SK-N-SH treated with all-trans-retinoic acid at 6 μM for 48 hours (cell line): ENCODE measurements around the gene ATP12A.

ENCODE experiments used
- ATAC-seq: fragments of 200-7000 bp; cut with Tn5 transposase; 3 replicates; pipeline ENCODE4 v1.9.1; 2020; ENCODE audit warnings: mild to moderate bottlenecking, moderate library complexity
- BACH2 ChIP-seq: fragments of 250-450 bp; sonication (Bioruptor Pico); IDR thresholded peaks from 2 replicates; pipeline ENCODE4 v1.9.0; 2021; ENCODE audit warnings: mild to moderate bottlenecking, borderline replicate concordance
- CREB5 ChIP-seq: fragments of 250-450 bp; sonication (Bioruptor Pico); IDR thresholded peaks from 2 replicates; pipeline ENCODE4 v1.5.1; 2020; ENCODE audit warnings: low read depth, mild to moderate bottlenecking, moderate library complexity
- CSDC2 ChIP-seq: fragments of 250-450 bp; sonication (Bioruptor Pico); IDR thresholded peaks from 2 replicates; pipeline ENCODE4 v1.5.0; 2020; ENCODE audit warnings: mild to moderate bottlenecking, moderate library complexity
- CSRNP3 ChIP-seq: fragments of 250-450 bp; sonication (Bioruptor Pico); IDR thresholded peaks from 2 replicates; pipeline ENCODE4 v1.5.1; 2021; ENCODE audit warnings: mild to moderate bottlenecking, moderate library complexity
- ESRRG ChIP-seq: fragments of 250-450 bp; sonication (Bioruptor Pico); IDR thresholded peaks from 2 replicates; pipeline ENCODE4 v1.6.1; 2021; ENCODE audit warnings: mild to moderate bottlenecking
- ISL1 ChIP-seq: fragments of 250-450 bp; sonication (Bioruptor Pico); IDR thresholded peaks from 2 replicates; pipeline ENCODE4 v2.1.2; 2022; ENCODE audit warnings: mild to moderate bottlenecking, moderate library complexity
- OSR1 ChIP-seq: fragments of 250-450 bp; sonication (Bioruptor Pico); IDR thresholded peaks from 2 replicates; pipeline ENCODE4 v1.8.0; 2022; ENCODE audit warnings: moderate library complexity, mild to moderate bottlenecking, inconsistent platforms
- POU6F1 ChIP-seq: fragments of 250-450 bp; sonication (Bioruptor Pico); IDR thresholded peaks from 2 replicates; pipeline ENCODE4 v1.8.0; 2021; ENCODE audit warnings: low read depth, mild to moderate bottlenecking, moderate library complexity, borderline replicate concordance
- PPARA ChIP-seq: fragments of 250-450 bp; sonication (Bioruptor Pico); IDR thresholded peaks from 2 replicates; pipeline ENCODE4 v1.5.0; 2020; ENCODE audit warnings: mild to moderate bottlenecking, borderline replicate concordance
- RARB ChIP-seq: fragments of 250-450 bp; sonication (Bioruptor Pico); IDR thresholded peaks from 2 replicates; pipeline ENCODE4 v1.8.0; 2021; ENCODE audit warnings: mild to moderate bottlenecking, moderate library complexity
- SNAI2 ChIP-seq: fragments of 250-450 bp; sonication (Bioruptor Pico); IDR thresholded peaks from 2 replicates; pipeline ENCODE4 v1.5.0; 2020; ENCODE audit warnings: mild to moderate bottlenecking, moderate library complexity
- TCF4 ChIP-seq: fragments of 250-450 bp; sonication (Bioruptor Pico); IDR thresholded peaks from 2 replicates; pipeline ENCODE4 v1.8.0; 2021; ENCODE audit warnings: mild to moderate bottlenecking, moderate library complexity, borderline replicate concordance
- TOX ChIP-seq: fragments of 250-450 bp; sonication (Bioruptor Pico); IDR thresholded peaks from 2 replicates; pipeline ENCODE4 v1.8.0; 2021; ENCODE audit warnings: mild to moderate bottlenecking, moderate library complexity, borderline replicate concordance
- ZC3H10 ChIP-seq: fragments of 250-450 bp; sonication (Bioruptor Pico); IDR thresholded peaks from 2 replicates; pipeline ENCODE4 v1.5.1; 2021; ENCODE audit warnings: mild to moderate bottlenecking, moderate library complexity
- ZFP3 ChIP-seq: fragments of 250-450 bp; sonication (Bioruptor Pico); IDR thresholded peaks from 2 replicates; pipeline ENCODE4 v1.5.0; 2020; ENCODE audit warnings: mild to moderate bottlenecking, moderate library complexity
- ZFP30 ChIP-seq: fragments of 450-650 bp; formaldehyde crosslinking; IDR thresholded peaks from 2 replicates; pipeline ENCODE4 v1.5.0; 2022; ENCODE audit warnings: mild to moderate bottlenecking, moderate library complexity
- ZNF565 ChIP-seq: fragments of 450-650 bp; formaldehyde crosslinking; conservative IDR thresholded peaks from 2 replicates; pipeline ENCODE4 v1.5.0; 2020; ENCODE audit warnings: low read depth, mild to moderate bottlenecking, moderate library complexity
- ZNF70 ChIP-seq: fragments of 450-650 bp; formaldehyde crosslinking; IDR thresholded peaks from 2 replicates; pipeline ENCODE4 v1.5.0; 2020; ENCODE audit warnings: mild to moderate bottlenecking, moderate library complexity
- ZNF8 ChIP-seq: fragments of 450-650 bp; formaldehyde crosslinking; IDR thresholded peaks from 2 replicates; pipeline ENCODE4 v1.5.0; 2020; ENCODE audit warnings: mild to moderate bottlenecking, moderate library complexity

The ATP12A gene

GRCh38 chr13:24698686-24699085 lies 18.5 kb downstream of the ATP12A start:
- TF ChIP-seq SNAI2 = no peak
- TF ChIP-seq, all 23 proteins: peak for 0
- no peak for ATAC-seq

GRCh38 chr13:24699541-24699940 lies 19.3 kb downstream of the ATP12A start:
- no peak for TF ChIP-seq ZNF565 (CRISPR knock-in tag)
- no peak for TF ChIP-seq PPARA (CRISPR knock-in tag)
- TF ChIP-seq ZFP3 (CRISPR knock-in tag) = no peak
- TF ChIP-seq ESRRG (CRISPR knock-in tag) = no peak
- TF ChIP-seq CSRNP3 (CRISPR knock-in tag) = no peak
- TF ChIP-seq SNAI2 = no peak
- no peak for ATAC-seq

GRCh38 chr13:24700539-24700938 lies 20.3 kb downstream of the ATP12A start:
- TF ChIP-seq POU6F1 (CRISPR knock-in tag) = no peak
- TF ChIP-seq CREB5 (CRISPR knock-in tag) = no peak
- TF ChIP-seq SNAI2 = no peak
- no peak for TF ChIP-seq TOX (CRISPR knock-in tag)
- no peak for TF ChIP-seq CSRNP3 (CRISPR knock-in tag)
- no peak for TF ChIP-seq ISL1
- ATAC-seq = no peak

GRCh38 chr13:24706886-24707585 lies 26.8 kb downstream of the ATP12A start:
- TF ChIP-seq ZC3H10 (no peak), TOX (CRISPR knock-in tag) (no peak), TCF4 (CRISPR knock-in tag) (no peak), PPARA (CRISPR knock-in tag) (no peak), ZFP3 (CRISPR knock-in tag) (no peak), ZNF70 (CRISPR knock-in tag) (no peak), ZFP30 (CRISPR knock-in tag) (no peak), OSR1 (no peak), CSRNP3 (CRISPR knock-in tag) (no peak), CSDC2 (CRISPR knock-in tag) (no peak), BACH2 (no peak), SNAI2 (no peak), RARB (no peak), ZNF565 (CRISPR knock-in tag) (no peak), ZNF8 (CRISPR knock-in tag) (no peak), POU6F1 (CRISPR knock-in tag) (no peak)
- no peak for ATAC-seq
